Measurements from ENCODE around the gene UGT1A6. TPM values are rescaled to one million over a fixed set of nuclear protein-coding genes. Genes with fewer than 3 reads are reported as not detected.

Gene UGT1A6
- total and polyA plus RNA-seq, 2 experiments from 2014 or later = not detected

DNA sequence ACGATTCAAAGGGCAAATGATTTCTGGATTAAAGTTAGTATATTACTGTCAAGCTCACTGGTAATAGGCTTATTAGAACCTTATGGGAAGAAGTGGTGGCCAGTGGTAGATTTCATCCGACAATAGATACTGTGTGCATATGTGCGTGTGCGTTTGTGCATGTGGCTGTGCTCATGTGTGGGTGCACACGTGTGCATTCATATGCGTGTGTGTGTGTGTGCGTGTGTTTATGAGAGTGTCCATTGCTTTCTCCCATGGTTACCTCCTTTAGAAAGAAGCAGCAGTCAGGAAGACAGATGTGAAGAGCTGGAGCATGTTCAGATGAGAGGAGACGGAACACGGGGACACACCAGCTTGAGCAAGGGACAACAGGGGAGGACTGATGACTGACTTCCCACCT lies 76.6 kb downstream of the UGT1A6 start:
- TF ChIP-seq, protein P1, sequence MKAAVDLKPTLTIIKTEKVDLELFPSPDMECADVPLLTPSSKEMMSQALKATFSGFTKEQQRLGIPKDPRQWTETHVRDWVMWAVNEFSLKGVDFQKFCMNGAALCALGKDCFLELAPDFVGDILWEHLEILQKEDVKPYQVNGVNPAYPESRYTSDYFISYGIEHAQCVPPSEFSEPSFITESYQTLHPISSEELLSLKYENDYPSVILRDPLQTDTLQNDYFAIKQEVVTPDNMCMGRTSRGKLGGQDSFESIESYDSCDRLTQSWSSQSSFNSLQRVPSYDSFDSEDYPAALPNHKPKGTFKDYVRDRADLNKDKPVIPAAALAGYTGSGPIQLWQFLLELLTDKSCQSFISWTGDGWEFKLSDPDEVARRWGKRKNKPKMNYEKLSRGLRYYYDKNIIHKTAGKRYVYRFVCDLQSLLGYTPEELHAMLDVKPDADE (IDR thresholded peaks at IDR 0.05) = no peak
- TF ChIP-seq CTCF (conservative IDR thresholded peaks at IDR 0.05; ENCODE audit: low read depth in 2 of 2) (no peak), NANOG (IDR thresholded peaks at IDR 0.05; ENCODE audit: borderline replicate concordance) (no peak), ZNF114 (CRISPR knock-in tag; IDR thresholded peaks at IDR 0.05) (no peak), EZH2 (IDR thresholded peaks at IDR 0.05; ENCODE audit: low read depth, unreplicated experiment) (no peak), JUNB (IDR thresholded peaks at IDR 0.05; ENCODE audit: unreplicated experiment) (no peak)
- TF ChIP-seq, protein P2, sequence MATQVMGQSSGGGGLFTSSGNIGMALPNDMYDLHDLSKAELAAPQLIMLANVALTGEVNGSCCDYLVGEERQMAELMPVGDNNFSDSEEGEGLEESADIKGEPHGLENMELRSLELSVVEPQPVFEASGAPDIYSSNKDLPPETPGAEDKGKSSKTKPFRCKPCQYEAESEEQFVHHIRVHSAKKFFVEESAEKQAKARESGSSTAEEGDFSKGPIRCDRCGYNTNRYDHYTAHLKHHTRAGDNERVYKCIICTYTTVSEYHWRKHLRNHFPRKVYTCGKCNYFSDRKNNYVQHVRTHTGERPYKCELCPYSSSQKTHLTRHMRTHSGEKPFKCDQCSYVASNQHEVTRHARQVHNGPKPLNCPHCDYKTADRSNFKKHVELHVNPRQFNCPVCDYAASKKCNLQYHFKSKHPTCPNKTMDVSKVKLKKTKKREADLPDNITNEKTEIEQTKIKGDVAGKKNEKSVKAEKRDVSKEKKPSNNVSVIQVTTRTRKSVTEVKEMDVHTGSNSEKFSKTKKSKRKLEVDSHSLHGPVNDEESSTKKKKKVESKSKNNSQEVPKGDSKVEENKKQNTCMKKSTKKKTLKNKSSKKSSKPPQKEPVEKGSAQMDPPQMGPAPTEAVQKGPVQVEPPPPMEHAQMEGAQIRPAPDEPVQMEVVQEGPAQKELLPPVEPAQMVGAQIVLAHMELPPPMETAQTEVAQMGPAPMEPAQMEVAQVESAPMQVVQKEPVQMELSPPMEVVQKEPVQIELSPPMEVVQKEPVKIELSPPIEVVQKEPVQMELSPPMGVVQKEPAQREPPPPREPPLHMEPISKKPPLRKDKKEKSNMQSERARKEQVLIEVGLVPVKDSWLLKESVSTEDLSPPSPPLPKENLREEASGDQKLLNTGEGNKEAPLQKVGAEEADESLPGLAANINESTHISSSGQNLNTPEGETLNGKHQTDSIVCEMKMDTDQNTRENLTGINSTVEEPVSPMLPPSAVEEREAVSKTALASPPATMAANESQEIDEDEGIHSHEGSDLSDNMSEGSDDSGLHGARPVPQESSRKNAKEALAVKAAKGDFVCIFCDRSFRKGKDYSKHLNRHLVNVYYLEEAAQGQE (IDR thresholded peaks at IDR 0.05; ENCODE audit: unreplicated experiment) = no peak
- Histone ChIP-seq H3K36me3 (ENCODE audit: insufficient read depth) (no peaks in the 10 kb centered on the region), H3K27me3 (ENCODE audit: insufficient read depth) (no peaks in the 10 kb centered on the region), H3K4me3 (no peak overlapping the region), H3K9me2 (ENCODE audit: insufficient read depth) (no peaks in the 10 kb centered on the region), H4K20me1 (replicated peaks; ENCODE audit: insufficient read depth) (no peaks in the 10 kb centered on the region), H3F3A (replicated peaks; ENCODE audit: low read depth) (no peaks in the 10 kb centered on the region), H3K4me1 (ENCODE audit: insufficient read depth) (no peaks in the 10 kb centered on the region), H3K79me2 (replicated peaks; ENCODE audit: insufficient read depth) (no peaks in the 10 kb centered on the region), H2AFZ (no peak overlapping the region), H3K27ac (ENCODE audit: low read depth) (no peak overlapping the region), H3K4me2 (no peak overlapping the region)
- no peak for DNase-seq (ENCODE audit: low spot score)
- Mint-ChIP-seq H3K4me3 (no peak overlapping the region), H3K4me1 (peaks cover 9% of the 10 kb centered on the region), H3K36me3 (ENCODE audit: low read depth) (no peaks in the 10 kb centered on the region; the same call in 2 of the 3 replicates), H3K27me3 (ENCODE audit: insufficient read depth, low read depth, poor library complexity) (no peaks in the 10 kb centered on the region), H3K27ac (no peak overlapping the region), H3K9me3 (peaks cover 3% of the 10 kb centered on the region; the same call in 2 of the 3 replicates)
- no peak for ATAC-seq

- Histone ChIP-seq H4K20me1 (replicated peaks; ENCODE audit: insufficient read depth) (no peaks in the 10 kb centered on the region), H3K4me2 (no peak overlapping the region), H3K27me3 (ENCODE audit: insufficient read depth) (no peaks in the 10 kb centered on the region), H3K27ac (ENCODE audit: low read depth) (no peak overlapping the region), H3K79me2 (replicated peaks; ENCODE audit: insufficient read depth) (no peaks in the 10 kb centered on the region), H3K4me1 (ENCODE audit: insufficient read depth) (no peaks in the 10 kb centered on the region), H3K9me2 (ENCODE audit: insufficient read depth) (no peaks in the 10 kb centered on the region), H3K4me3 (no peak overlapping the region), H3K36me3 (ENCODE audit: insufficient read depth) (no peaks in the 10 kb centered on the region), H2AFZ (no peak overlapping the region), H3F3A (replicated peaks; ENCODE audit: low read depth) (no peaks in the 10 kb centered on the region)
- Mint-ChIP-seq H3K9me3 (peaks cover 22% of the 10 kb centered on the region), H3K27ac (no peak overlapping the region), H3K36me3 (ENCODE audit: low read depth) (peaks cover 4% of the 10 kb centered on the region; the same call in 2 of the 3 replicates), H3K4me1 (peaks cover 9% of the 10 kb centered on the region), H3K4me3 (no peak overlapping the region), H3K27me3 (ENCODE audit: insufficient read depth, low read depth, poor library complexity) (no peaks in the 10 kb centered on the region)
- DNase-seq (ENCODE audit: low spot score) (no peak), ATAC-seq (no peak)
- TF ChIP-seq, protein P2 (IDR thresholded peaks at IDR 0.05; ENCODE audit: unreplicated experiment) = no peak
- TF ChIP-seq EZH2 (IDR thresholded peaks at IDR 0.05; ENCODE audit: low read depth, unreplicated experiment) = no peak
- TF ChIP-seq ZNF114 (CRISPR knock-in tag; IDR thresholded peaks at IDR 0.05) = no peak
- TF ChIP-seq CTCF (conservative IDR thresholded peaks at IDR 0.05; ENCODE audit: low read depth in 2 of 2) = no peak
Observed at GRCh38 chr2:233772153-233772552, 79.5 kb downstream of the UGT1A6 start.

Data from GM23338 (cell line).